Activated naive CD8-positive, alpha-beta T cell treated with anti-CD3 and anti-CD28 coated beads for 36 hours (primary cell): ENCODE results near the gene EFEMP1. TPM values are rescaled to one million over a fixed set of nuclear protein-coding genes. Genes with fewer than 3 reads are reported as not detected.

Experiments
- DNase-seq: peaks from one replicate; pipeline ENCODE4 v3.0.0; 2021
- H3K27ac Mint-ChIP-seq: one replicate; pipeline ENCODE4 v1.8.0; 2022; ENCODE audit warnings: mild to moderate bottlenecking, moderate library complexity, mixed read lengths
- H3K27me3 Mint-ChIP-seq: one replicate; pipeline ENCODE4 v1.8.0; 2022; ENCODE audit warnings: mild to moderate bottlenecking, mixed read lengths
- H3K36me3 Mint-ChIP-seq: one replicate; pipeline ENCODE4 v1.8.0; 2021; ENCODE audit warnings: mild to moderate bottlenecking, mixed read lengths
- H3K4me1 Mint-ChIP-seq: one replicate; pipeline ENCODE4 v1.8.0; 2021; ENCODE audit warnings: mixed read lengths
- H3K4me3 Mint-ChIP-seq: one replicate; pipeline ENCODE4 v1.8.0; 2022; ENCODE audit warnings: mild to moderate bottlenecking, moderate library complexity, mixed read lengths
- H3K9me3 Mint-ChIP-seq: one replicate; pipeline ENCODE4 v1.8.0; 2022; ENCODE audit warnings: mixed read lengths
- total RNA-seq, 2 experiments: library from RNA; stranded (reverse); gene quantifications; one replicate each; pipeline ENCODE4 v1.2.3, GENCODE V29; 2021

The EFEMP1 gene
- total RNA-seq, 2 experiments from 2014 or later = not detected

DNA sequence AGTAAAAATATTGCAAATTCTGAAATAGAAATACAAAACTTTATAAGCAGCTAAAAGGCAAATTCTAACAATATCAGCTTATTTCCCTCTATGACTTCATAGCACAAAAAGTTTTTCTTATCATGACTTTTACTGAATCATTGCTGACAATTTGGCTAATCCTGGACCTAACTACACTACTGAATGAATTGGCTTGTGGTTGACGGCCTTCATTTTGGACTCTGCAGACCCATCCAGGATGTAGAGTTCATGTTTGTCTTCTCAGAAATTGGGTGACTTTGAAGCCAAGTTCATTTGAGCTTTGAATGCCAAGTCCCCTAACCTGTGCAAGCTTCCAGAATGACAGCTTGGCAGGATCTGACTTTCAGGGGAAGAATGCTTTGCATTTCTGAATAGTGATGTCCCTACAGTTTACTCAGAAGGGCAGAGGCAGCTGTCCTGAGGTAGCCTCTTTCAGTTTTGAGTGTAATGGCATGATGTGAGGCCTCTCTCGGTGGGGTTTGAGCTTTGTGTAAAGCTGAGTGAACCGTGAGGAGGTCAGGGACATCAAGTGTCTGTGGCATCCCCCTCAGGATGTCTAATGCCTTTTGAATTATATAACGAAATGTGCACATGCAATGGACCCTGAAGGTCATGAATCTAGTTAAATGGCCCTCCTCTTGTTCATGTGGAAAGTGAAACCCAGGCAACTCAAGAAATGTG, 48.0 kb downstream of the EFEMP1 start:
- no peaks in the 10 kb centered on the region for H3K4me1 Mint-ChIP-seq
- no peaks in the 10 kb centered on the region for H3K9me3 Mint-ChIP-seq
- no peak overlapping the region for H3K27ac Mint-ChIP-seq
- no peaks in the 10 kb centered on the region for H3K36me3 Mint-ChIP-seq
- H3K4me3 Mint-ChIP-seq = no peak overlapping the region
- no peaks in the 10 kb centered on the region for H3K27me3 Mint-ChIP-seq
- DNase-seq = no peak

- Mint-ChIP-seq H3K4me1 (no peaks in the 10 kb centered on the region), H3K27me3 (no peaks in the 10 kb centered on the region), H3K27ac (no peak overlapping the region), H3K9me3 (no peaks in the 10 kb centered on the region), H3K36me3 (no peaks in the 10 kb centered on the region), H3K4me3 (no peak overlapping the region)
- DNase-seq = no peak
These were observed 49.2 kb downstream of the EFEMP1 start for GRCh38 chr2:55874338-55874737.

GRCh38 chr2:55871637-55872036, 51.9 kb downstream of the EFEMP1 start:
- H3K36me3 Mint-ChIP-seq = no peaks in the 10 kb centered on the region
- no peak overlapping the region for H3K4me3 Mint-ChIP-seq
- no peak for DNase-seq
- no peaks in the 10 kb centered on the region for H3K27me3 Mint-ChIP-seq
- H3K27ac Mint-ChIP-seq = no peak overlapping the region
- no peaks in the 10 kb centered on the region for H3K4me1 Mint-ChIP-seq
- H3K9me3 Mint-ChIP-seq = no peaks in the 10 kb centered on the region

DNA sequence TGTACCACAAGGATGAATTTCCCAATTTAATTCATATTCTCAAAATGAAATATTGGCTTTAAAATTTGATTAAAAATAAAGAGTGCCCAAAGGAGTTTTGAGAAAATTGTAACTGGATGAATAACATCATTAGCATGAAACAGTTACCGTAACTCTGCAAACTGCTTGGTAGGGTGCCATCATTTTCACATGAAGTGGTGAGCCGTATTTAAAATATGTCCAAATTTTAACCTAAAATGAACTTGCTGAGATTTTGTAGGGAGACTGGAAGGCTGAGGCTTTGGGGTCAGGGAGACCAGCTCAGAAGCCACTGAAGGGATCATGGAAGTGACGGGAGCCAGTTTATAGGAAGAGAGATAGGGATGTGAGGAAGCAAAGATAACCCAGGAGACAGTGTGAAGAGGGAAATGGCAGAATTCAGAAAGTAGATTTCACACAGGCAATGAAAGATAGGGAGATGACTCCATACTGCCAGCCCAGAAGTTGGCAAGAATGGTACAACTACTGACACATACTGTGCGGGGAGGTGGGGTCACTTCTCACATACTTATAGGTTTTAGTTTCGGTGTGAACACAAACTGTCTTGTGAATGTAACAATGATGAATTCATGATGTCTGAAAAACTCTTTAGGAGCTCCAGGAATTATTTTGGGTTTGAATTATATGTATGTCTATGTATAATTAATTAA, 53.8 kb downstream of the EFEMP1 start:
- Mint-ChIP-seq H3K9me3 (no peaks in the 10 kb centered on the region), H3K4me3 (no peak overlapping the region), H3K27me3 (no peaks in the 10 kb centered on the region), H3K36me3 (no peaks in the 10 kb centered on the region), H3K4me1 (no peaks in the 10 kb centered on the region), H3K27ac (no peak overlapping the region)
- DNase-seq = no peak

GRCh38 chr2:55865096-55865835, 58.3 kb downstream of the EFEMP1 start:
- DNase-seq = no peak
- no peaks in the 10 kb centered on the region for H3K27me3 Mint-ChIP-seq
- no peaks in the 10 kb centered on the region for H3K36me3 Mint-ChIP-seq
- no peaks in the 10 kb centered on the region for H3K9me3 Mint-ChIP-seq
- H3K4me1 Mint-ChIP-seq = no peaks in the 10 kb centered on the region
- no peak overlapping the region for H3K27ac Mint-ChIP-seq
- H3K4me3 Mint-ChIP-seq = no peak overlapping the region

GRCh38 chr2:55864351-55865084, 59.1 kb downstream of the EFEMP1 start:
- H3K36me3 Mint-ChIP-seq = no peaks in the 10 kb centered on the region
- DNase-seq = no peak
- H3K27ac Mint-ChIP-seq = no peak overlapping the region
- no peaks in the 10 kb centered on the region for H3K4me1 Mint-ChIP-seq
- no peak overlapping the region for H3K4me3 Mint-ChIP-seq
- no peaks in the 10 kb centered on the region for H3K9me3 Mint-ChIP-seq
- no peaks in the 10 kb centered on the region for H3K27me3 Mint-ChIP-seq

DNA sequence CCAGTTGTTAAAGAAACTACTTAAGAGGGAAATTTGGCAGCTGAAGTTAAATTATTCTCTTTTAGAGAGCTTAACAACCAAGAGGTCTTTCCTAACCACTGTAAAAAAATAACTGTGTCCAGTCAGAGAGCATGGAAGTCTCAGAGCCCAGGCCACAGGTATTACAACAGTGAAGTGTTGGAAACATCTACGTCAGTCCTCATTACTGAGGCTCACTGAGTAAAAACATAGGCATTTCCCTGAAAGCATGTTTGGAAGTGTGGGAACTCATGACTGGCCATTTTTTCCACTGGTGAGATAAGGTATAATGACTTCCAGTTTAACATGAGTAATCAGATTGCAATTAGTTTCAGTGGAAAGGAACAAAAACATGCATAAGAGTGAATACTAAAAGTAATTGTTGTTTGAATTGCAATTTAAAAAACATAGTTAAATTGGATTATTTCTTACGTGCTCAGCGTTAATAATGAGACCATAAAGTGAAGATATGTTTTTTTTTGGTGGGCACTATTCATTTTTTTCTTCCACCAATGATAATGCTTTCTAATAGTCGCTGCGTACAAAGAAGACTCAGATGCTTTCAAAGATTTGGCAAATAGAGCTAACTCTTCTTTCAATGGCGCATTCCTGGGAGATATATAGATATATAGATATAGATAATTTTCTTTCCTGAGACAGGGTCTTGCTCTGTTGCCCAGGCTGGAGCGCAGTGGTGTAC, 60.8 kb downstream of the EFEMP1 start:
- Mint-ChIP-seq H3K27me3 (no peaks in the 10 kb centered on the region), H3K36me3 (no peaks in the 10 kb centered on the region), H3K27ac (no peak overlapping the region), H3K4me1 (no peaks in the 10 kb centered on the region), H3K4me3 (no peak overlapping the region), H3K9me3 (no peaks in the 10 kb centered on the region)
- DNase-seq = no peak

GRCh38 chr2:55862246-55862645, 61.3 kb downstream of the EFEMP1 start:
- Mint-ChIP-seq H3K4me1 (no peaks in the 10 kb centered on the region), H3K27me3 (no peaks in the 10 kb centered on the region), H3K4me3 (no peak overlapping the region), H3K27ac (no peak overlapping the region), H3K9me3 (no peaks in the 10 kb centered on the region), H3K36me3 (no peaks in the 10 kb centered on the region)
- DNase-seq = no peak

DNA sequence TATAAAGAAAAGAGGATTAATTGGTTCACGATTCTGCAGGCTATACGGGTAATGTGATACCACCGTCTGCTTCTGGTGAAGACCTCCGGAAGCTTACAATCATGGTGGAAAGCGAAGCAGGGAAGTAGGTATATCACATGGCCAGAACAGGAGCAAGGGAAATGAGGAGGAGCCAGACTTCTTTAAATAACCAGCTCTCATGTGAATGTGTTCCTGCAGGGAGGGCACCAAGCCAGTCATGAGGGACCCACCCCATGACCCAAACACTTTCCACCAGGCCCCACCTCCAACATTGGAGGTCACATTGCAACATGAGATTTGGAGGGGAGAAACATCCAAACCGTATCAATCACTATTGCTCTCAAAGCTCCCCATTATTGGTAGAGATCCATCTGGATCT, 61.8 kb downstream of the EFEMP1 start:
- no peaks in the 10 kb centered on the region for H3K4me1 Mint-ChIP-seq

GRCh38 chr2:55860832-55861231, 62.8 kb downstream of the EFEMP1 start:
- Mint-ChIP-seq H3K4me1 (no peaks in the 10 kb centered on the region), H3K9me3 (no peaks in the 10 kb centered on the region), H3K4me3 (no peak overlapping the region), H3K27ac (no peak overlapping the region), H3K36me3 (no peaks in the 10 kb centered on the region), H3K27me3 (no peaks in the 10 kb centered on the region)
- no peak for DNase-seq

More for the DNA sequence above, 61.8 kb downstream of the EFEMP1 start:
- Mint-ChIP-seq H3K27ac (no peak overlapping the region), H3K9me3 (no peaks in the 10 kb centered on the region), H3K4me3 (no peak overlapping the region), H3K36me3 (no peaks in the 10 kb centered on the region), H3K27me3 (no peaks in the 10 kb centered on the region)
- DNase-seq = no peak

- DNase-seq = no peak
- Mint-ChIP-seq H3K27ac (no peak overlapping the region), H3K4me1 (no peaks in the 10 kb centered on the region), H3K4me3 (no peak overlapping the region), H3K36me3 (no peaks in the 10 kb centered on the region), H3K9me3 (no peaks in the 10 kb centered on the region), H3K27me3 (no peaks in the 10 kb centered on the region)
These were observed 63.7 kb downstream of the EFEMP1 start for GRCh38 chr2:55859875-55860274.

- no peak for DNase-seq
- Mint-ChIP-seq H3K4me3 (no peak overlapping the region), H3K27ac (no peak overlapping the region), H3K36me3 (no peaks in the 10 kb centered on the region), H3K9me3 (no peaks in the 10 kb centered on the region), H3K4me1 (no peaks in the 10 kb centered on the region), H3K27me3 (no peaks in the 10 kb centered on the region)
These were observed 65.8 kb downstream of the EFEMP1 start for GRCh38 chr2:55857766-55858165.

DNA sequence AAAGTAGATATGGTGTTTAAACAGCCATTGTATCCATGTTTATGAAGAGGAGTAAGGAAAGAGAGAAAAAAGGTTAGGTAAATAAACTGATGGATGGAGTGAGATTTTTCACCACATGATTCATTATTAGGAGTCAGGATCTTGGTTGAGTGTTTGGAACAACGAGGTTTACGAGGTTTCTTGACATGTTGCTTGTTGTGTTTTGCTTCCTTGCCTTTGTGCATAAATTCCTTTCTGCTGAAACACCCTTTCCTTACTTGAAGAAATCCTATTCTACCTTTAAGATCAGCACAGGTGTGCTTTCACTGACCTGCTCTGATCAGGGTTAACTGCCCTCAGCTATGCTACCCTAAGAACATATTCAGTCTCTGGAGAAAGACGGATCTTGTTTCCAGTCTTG, 66.6 kb downstream of the EFEMP1 start:
- Mint-ChIP-seq H3K27me3 (no peaks in the 10 kb centered on the region), H3K4me1 (no peaks in the 10 kb centered on the region), H3K27ac (no peak overlapping the region), H3K4me3 (no peak overlapping the region), H3K36me3 (no peaks in the 10 kb centered on the region), H3K9me3 (no peaks in the 10 kb centered on the region)
- DNase-seq = no peak

GRCh38 chr2:55848096-55848495, 75.5 kb downstream of the EFEMP1 start:
- H3K4me3 Mint-ChIP-seq = no peak overlapping the region
- H3K36me3 Mint-ChIP-seq = no peaks in the 10 kb centered on the region
- H3K27me3 Mint-ChIP-seq = no peaks in the 10 kb centered on the region
- no peaks in the 10 kb centered on the region for H3K4me1 Mint-ChIP-seq
- no peaks in the 10 kb centered on the region for H3K9me3 Mint-ChIP-seq
- H3K27ac Mint-ChIP-seq = no peak overlapping the region
- DNase-seq = no peak
